ENCODE data around the gene TOLLIP. TPM values are rescaled to one million over a fixed set of nuclear protein-coding genes. Genes with fewer than 3 reads are reported as not detected.

Gene TOLLIP
- total and polyA plus RNA-seq, 9 of the 15 experiments (the other 6 are each of a cell fraction or from before 2014, with no cell fraction given), result 0.23 to 22.8 (median 7.1) TPM

- DNase-seq (ENCODE audit: extremely low read depth in 1 of 4, low spot score in 3 of 4) (no peak), FAIRE-seq (no peak), ATAC-seq (no peak)
- peaks cover 0 to 7% of the 10 kb centered on the region in 2 experiments; a peak in 1 of 5 replicates for H3K27me3 ChIP-seq (ENCODE audit: control insufficient read depth in 2 of 2, insufficient read depth in 2 of 2, low read length in 2 of 2)
- H3K27ac ChIP-seq (ENCODE audit: extremely low read depth, low read depth, low read length), result no peak overlapping the region
- POLR2A ChIA-PET, result no interaction called here
- H3K4me1 ChIP-seq (replicated peaks in 1 of 2; ENCODE audit: control insufficient read depth in 2 of 2, insufficient read depth in 2 of 2, low read length in 2 of 2), result peaks cover 3 to 22% of the 10 kb centered on the region in 2 experiments; a peak in 4 of 5 replicates
- 99% methylated on average over 25 of the region's 30 CpGs for WGBS (ENCODE audit: insufficient coverage, low coverage, missing lambda C conversion rate)
- TF ChIP-seq HDAC2 (IDR thresholded peaks at IDR 0.05), result no peak
- no peak for TF ChIP-seq NCOA4 (IDR thresholded peaks at IDR 0.05; ENCODE audit: partially characterized antibody)
- no peak overlapping the region for H3K9ac ChIP-seq (ENCODE audit: insufficient read depth in 1 of 2, low read depth in 2 of 2, low read length in 2 of 2)
- peaks cover 3% of the 10 kb centered on the region for H3K9me1 ChIP-seq (ENCODE audit: control insufficient read depth, insufficient read depth, low read length)
- intact Hi-C loops (cut with micrococcal nuclease), result no loop called here
- CTCF ChIA-PET (ENCODE audit: low intra/inter-chr PET ratio), result no interaction called here
- H3K4me2 ChIP-seq (ENCODE audit: insufficient read depth, low read length), result no peak overlapping the region
- H4K20me1 ChIP-seq (replicated peaks; ENCODE audit: control insufficient read depth, insufficient read depth, low read length), result no peaks in the 10 kb centered on the region
- no peaks in the 10 kb centered on the region for H3K79me2 ChIP-seq (ENCODE audit: control insufficient read depth, insufficient read depth, low read length)
- no TSS peak for BruUV-seq (replicated peaks)
- in situ Hi-C loops (cut with MboI), result no loop called here
- H2AFZ ChIP-seq (ENCODE audit: low read depth, low read length), result no peak overlapping the region
- peaks cover 17% of the 10 kb centered on the region; the same call in 2 of the 3 replicates for H3K36me3 ChIP-seq (ENCODE audit: control insufficient read depth, insufficient read depth, low read length)
- H3K9me3 ChIP-seq (replicated peaks; ENCODE audit: control insufficient read depth, insufficient read depth, low read depth, low read length), result no peaks in the 10 kb centered on the region
- no peak overlapping the region for H3K4me3 ChIP-seq
Observed at GRCh38 chr11:1272531-1272930, 36.9 kb downstream of the TOLLIP start.

DNA sequence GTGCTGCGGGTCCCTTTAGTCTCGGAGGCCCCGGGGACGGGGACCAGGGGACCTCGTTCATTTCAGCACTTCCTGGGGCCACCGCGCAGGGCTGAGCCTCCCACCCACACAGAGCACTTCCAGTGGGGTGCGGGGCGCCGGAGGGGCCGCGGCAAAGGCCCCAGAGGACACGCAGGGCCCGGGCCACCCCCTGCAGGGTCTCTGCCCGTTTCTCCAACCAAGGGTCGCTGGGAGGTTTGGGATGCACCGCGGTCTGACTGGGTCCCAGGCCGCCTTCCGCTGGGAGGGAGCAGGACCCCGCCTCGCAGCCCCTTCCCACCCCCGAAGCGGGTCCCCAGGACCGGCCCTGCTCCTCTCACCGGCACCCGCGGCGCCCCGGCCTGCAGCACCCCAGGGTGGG lies 37.5 kb downstream of the TOLLIP start:
- ATAC-seq, result no peak
- intact Hi-C loops (cut with micrococcal nuclease), result no loop called here
- TF ChIP-seq, protein P1, sequence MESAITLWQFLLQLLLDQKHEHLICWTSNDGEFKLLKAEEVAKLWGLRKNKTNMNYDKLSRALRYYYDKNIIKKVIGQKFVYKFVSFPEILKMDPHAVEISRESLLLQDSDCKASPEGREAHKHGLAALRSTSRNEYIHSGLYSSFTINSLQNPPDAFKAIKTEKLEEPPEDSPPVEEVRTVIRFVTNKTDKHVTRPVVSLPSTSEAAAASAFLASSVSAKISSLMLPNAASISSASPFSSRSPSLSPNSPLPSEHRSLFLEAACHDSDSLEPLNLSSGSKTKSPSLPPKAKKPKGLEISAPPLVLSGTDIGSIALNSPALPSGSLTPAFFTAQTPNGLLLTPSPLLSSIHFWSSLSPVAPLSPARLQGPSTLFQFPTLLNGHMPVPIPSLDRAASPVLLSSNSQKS (CRISPR knock-in tag; IDR thresholded peaks at IDR 0.05), result no peak
- peak; percentile 44; the same call in 1 of the 2 replicates for TF ChIP-seq POLR2G (IDR thresholded peaks at IDR 0.05; ENCODE audit: low read depth, low read length)
- no peak for TF ChIP-seq KAT7 (CRISPR knock-in tag; IDR thresholded peaks at IDR 0.05; ENCODE audit: borderline replicate concordance)
- 0 out of 2 replicates have a peak, but pooled peaks have one; percentile 12 for TF ChIP-seq ZBTB7A (IDR thresholded peaks at IDR 0.05; ENCODE audit: borderline replicate concordance, control insufficient read depth, low read depth, low read length)
- no peak for TF ChIP-seq ZNF780A (CRISPR knock-in tag; IDR thresholded peaks at IDR 0.05)

More for the DNA sequence above, 37.5 kb downstream of the TOLLIP start:
- no peak overlapping the region for H3K4me3 ChIP-seq
- DNase-seq (ENCODE audit: extremely low read depth in 1 of 4, low spot score in 3 of 4) (no peak), FAIRE-seq (no peak)
- peaks cover 14% of the 10 kb centered on the region; the same call in 2 of the 3 replicates for H3K36me3 ChIP-seq (ENCODE audit: control insufficient read depth, insufficient read depth, low read length)
- H3K4me1 ChIP-seq (replicated peaks in 1 of 2; ENCODE audit: control insufficient read depth in 2 of 2, insufficient read depth in 2 of 2, low read length in 2 of 2), result peaks cover 3 to 22% of the 10 kb centered on the region in 2 experiments; a peak in 4 of 5 replicates
- no peak overlapping the region for H2AFZ ChIP-seq (ENCODE audit: low read depth, low read length)
- no peak overlapping the region for H3K9ac ChIP-seq (ENCODE audit: insufficient read depth in 1 of 2, low read depth in 2 of 2, low read length in 2 of 2)
- H3K79me2 ChIP-seq (ENCODE audit: control insufficient read depth, insufficient read depth, low read length), result no peaks in the 10 kb centered on the region
- H3K27ac ChIP-seq (ENCODE audit: extremely low read depth, low read depth, low read length), result no peak overlapping the region
- no peaks in the 10 kb centered on the region for H4K20me1 ChIP-seq (replicated peaks; ENCODE audit: control insufficient read depth, insufficient read depth, low read length)
- H3K9me3 ChIP-seq (replicated peaks; ENCODE audit: control insufficient read depth, insufficient read depth, low read depth, low read length), result no peaks in the 10 kb centered on the region
- no peak overlapping the region for H3K4me2 ChIP-seq (ENCODE audit: insufficient read depth, low read length)
- in situ Hi-C loops (cut with MboI), result no loop called here
- no TSS peak for BruUV-seq (replicated peaks)
- ChIA-PET POLR2A (no interaction called here), CTCF (ENCODE audit: low intra/inter-chr PET ratio) (no interaction called here)
- WGBS (ENCODE audit: insufficient coverage, low coverage, missing lambda C conversion rate), result 81% methylated on average over 12 of the region's 30 CpGs
- H3K9me1 ChIP-seq (ENCODE audit: control insufficient read depth, insufficient read depth, low read length), result peaks cover 3% of the 10 kb centered on the region
- H3K27me3 ChIP-seq (ENCODE audit: control insufficient read depth in 2 of 2, insufficient read depth in 2 of 2, low read length in 2 of 2), result peaks cover 0 to 7% of the 10 kb centered on the region in 2 experiments; a peak in 1 of 5 replicates

Data from K562 (cell line).